AG08395 (cell line): Measurements from ENCODE around the gene SNAPC4.

Experiments used
- DNase-seq: peaks from one replicate; pipeline ENCODE4 v3.0.0; 2012; ENCODE audit warnings: mixed read lengths, low spot score

SNAPC4 gene

GRCh38 chr9:136389396-136389795 is 10.6 kb downstream of the SNAPC4 start:
- DNase-seq: no peak

GRCh38 chr9:136387217-136387616 is 12.8 kb downstream of the SNAPC4 start:
- DNase-seq: no peak

GRCh38 chr9:136386018-136386417 is 14.0 kb downstream of the SNAPC4 start:
- no peak for DNase-seq

- DNase-seq: no peak
Measured at GRCh38 chr9:136385015-136385414, 15.0 kb downstream of the SNAPC4 start.

GRCh38 chr9:136383436-136383835 is 16.5 kb downstream of the SNAPC4 start:
- DNase-seq: no peak

- DNase-seq: no peak
Measured at GRCh38 chr9:136381966-136382513, 17.9 kb downstream of the SNAPC4 start.

- DNase-seq: no peak
Measured at GRCh38 chr9:136381311-136381710, 18.7 kb downstream of the SNAPC4 start.

GRCh38 chr9:136380381-136380780 is 19.6 kb downstream of the SNAPC4 start:
- no peak for DNase-seq

GRCh38 chr9:136379891-136380290 is 20.1 kb downstream of the SNAPC4 start:
- no peak for DNase-seq

GRCh38 chr9:136379401-136379800 is 20.6 kb downstream of the SNAPC4 start:
- no peak for DNase-seq

GRCh38 chr9:136379003-136379287 is 21.0 kb downstream of the SNAPC4 start:
- no peak for DNase-seq

GRCh38 chr9:136378170-136379002 is 21.6 kb downstream of the SNAPC4 start:
- DNase-seq: no peak

- no peak for DNase-seq
Measured at GRCh38 chr9:136377341-136378169, 22.4 kb downstream of the SNAPC4 start.

GRCh38 chr9:136376457-136376856 is 23.5 kb downstream of the SNAPC4 start:
- DNase-seq: no peak

- no peak for DNase-seq
Measured at GRCh38 chr9:136375096-136375495, 24.9 kb downstream of the SNAPC4 start.

GRCh38 chr9:136374183-136374575 is 25.8 kb downstream of the SNAPC4 start:
- no peak for DNase-seq

GRCh38 chr9:136373300-136374182 is 26.4 kb downstream of the SNAPC4 start, which contains the start of gene CARD9:
CARD9 (minus strand) TSS chr9:136373669; CDS start chr9:136372078, 1,591 bp downstream.
- DNase-seq: peak; percentile 57

GRCh38 chr9:136372561-136373299 is 27.2 kb downstream of the SNAPC4 start:
- DNase-seq: peak; percentile 79

GRCh38 chr9:136372006-136372405 is 28.0 kb downstream of the SNAPC4 start:
- DNase-seq: no peak

- DNase-seq: no peak
Measured at GRCh38 chr9:136371533-136371880, 28.5 kb downstream of the SNAPC4 start.
